HK-2 (cell line): ENCODE data around the gene TM4SF20.

Experiments used
- DNase-seq: peaks from one replicate; pipeline ENCODE4 v3.0.0-alpha.2; 2018; ENCODE audit not compliant: unreplicated experiment

Gene TM4SF20, protein sequence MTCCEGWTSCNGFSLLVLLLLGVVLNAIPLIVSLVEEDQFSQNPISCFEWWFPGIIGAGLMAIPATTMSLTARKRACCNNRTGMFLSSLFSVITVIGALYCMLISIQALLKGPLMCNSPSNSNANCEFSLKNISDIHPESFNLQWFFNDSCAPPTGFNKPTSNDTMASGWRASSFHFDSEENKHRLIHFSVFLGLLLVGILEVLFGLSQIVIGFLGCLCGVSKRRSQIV

DNA sequence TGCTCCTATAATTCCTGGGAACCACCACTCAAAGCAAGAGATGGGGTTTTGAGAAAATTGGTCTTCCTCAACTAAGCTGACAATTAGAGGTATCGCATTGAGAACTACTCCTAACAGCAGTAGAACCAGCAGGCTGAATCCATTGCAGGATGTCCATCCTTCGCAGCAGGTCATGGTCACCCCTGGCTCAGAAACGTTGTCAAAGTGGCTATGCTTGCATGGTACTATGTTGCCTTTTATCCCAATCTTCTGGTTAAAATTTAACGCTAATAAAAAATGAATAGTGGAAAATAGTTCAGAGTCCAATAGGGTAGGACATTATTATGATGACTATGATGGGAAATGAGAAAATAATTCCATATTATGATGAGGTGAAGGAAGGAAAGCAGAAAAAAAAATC, at the start of gene TM4SF20:
Gene TM4SF20 (minus strand): TSS at position 212 of the 400 bp plus-strand sequence. CDS start 38 bp downstream, at position 174.
- no peak for DNase-seq

DNA sequence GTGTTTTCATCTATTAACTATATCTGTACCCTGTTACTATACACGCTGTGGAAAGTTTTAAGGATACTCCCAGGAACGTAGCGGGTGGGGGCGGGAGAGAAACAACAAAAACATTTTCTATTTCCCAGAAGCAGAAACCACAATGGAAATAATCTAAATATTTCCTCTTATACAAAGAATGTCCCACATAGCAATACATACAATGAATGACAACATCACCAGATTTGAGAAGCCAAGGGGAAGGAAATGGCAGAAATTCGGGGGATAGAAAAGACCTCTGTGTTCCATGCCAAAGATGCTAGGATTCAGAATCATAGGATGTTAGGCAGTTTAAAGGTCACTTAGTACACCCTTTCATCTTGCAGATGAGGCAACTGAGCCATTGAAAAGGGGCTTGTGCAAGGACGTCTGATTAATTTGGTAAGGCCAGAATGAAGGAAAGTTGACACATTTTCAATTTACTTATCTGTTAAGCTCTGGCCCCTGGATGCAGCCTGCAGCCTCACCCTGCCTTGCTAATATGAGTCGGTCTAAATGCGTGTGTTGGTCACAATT, 49.7 kb upstream of the TM4SF20 start:
- DNase-seq = no peak

- no peak for DNase-seq
Observed at GRCh38 chr2:227423656-227424499, 44.8 kb upstream of the TM4SF20 start.

DNA sequence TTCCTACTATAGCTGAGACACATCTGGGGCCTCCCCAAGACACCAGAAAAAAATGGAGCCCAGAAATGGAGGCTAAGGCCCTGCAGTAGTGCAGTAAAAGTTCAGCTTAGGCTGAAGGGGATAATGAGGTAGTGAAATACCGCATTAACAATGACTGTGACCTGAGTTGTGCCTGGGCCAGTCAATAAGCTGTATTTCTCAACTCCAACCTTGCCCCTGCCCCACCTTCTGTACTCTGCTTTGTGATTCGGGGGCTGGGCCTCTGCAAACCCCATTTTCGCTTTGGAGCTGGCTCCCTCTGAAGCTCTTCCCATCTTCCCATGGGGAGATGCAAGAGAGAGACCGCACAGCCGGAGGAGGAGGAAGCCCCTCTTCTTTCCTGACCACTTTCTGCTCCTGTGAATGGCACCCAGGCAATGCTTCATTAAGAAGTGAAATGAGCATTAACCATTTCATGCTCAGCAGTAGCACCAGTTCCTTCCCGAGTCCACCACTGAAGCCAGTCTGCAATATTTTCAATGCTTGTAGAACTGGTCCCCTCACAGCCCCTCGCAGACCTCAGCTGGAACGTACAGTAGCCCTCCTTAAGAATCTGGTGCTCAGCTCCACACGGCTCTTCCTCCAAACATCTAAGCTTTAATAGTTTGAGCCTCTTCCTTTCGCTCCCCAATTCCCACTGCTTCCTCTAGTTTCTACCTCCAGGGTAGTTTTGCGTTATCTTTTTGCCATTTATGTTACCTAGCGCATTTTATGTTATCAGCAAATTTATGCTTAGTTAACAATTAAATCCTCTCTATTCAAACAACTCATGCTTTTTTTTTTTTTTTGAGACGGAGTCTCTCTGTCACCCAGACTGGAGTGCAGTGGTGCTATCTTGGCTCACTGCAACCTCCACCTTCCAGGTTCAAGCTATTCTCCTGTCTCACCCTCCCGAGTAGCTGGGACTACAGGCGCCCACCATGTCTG, 41.3 kb upstream of the TM4SF20 start:
- DNase-seq = no peak

DNA sequence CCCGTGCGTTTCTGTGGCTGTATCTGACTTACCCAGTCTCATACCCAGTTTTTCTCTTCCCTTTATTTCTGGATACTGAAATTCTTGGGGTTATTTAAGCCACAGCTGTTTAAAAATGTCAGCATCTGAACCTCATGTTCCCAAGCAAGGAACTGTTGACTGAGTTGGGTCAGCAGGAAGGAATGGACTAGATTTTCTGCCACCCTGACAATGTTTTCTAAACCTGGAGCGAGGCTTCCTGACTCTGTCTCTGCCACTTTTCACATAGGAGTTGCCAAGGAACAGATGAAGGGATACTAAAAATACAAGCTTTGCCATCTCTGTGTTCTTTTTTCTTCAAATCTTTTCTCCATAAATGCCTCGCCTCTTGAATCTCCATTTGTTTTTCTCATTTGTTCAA, 37.6 kb upstream of the TM4SF20 start:
- no peak for DNase-seq

DNA sequence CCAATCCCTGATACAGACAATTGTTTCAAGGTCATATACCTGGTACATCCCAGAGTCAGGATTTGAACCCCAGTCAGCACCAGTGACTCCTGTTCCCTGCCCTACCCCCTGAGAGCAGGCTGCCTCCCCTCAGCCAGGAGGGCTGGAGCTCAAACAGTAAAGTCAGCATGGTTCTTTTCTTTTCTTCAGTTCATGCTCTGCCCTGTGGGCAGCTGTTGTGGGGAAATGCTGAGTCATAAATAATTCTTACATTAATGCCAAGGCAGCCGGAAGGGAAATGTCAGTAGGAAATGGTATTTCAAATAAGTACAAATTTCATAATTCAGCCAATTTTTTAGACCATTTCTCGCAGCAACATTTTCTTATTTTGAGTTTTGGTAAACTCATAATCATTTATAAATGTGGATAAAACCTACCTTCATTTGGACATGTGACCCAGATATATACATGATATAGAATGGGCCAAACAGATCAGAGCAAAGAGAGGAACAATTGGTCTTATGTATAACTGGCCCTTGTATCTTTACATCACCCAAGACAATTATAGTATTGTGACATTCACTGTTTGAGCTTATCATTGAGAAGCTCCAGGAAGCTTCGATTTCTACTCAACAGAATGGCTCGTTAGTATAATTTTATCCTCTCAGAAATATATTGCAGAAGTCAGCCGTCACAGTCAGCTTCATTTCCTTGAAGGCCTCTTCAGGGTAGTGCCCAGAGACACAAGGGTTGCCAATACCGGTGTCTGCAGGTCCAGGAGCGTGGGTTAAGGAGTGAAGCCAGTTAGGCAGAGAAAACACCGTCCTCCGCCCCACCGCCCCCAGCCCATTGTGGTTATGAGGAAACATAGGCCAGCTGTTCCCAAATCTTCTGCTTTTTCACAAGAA, 36.7 kb upstream of the TM4SF20 start:
- DNase-seq = peak; percentile 20

GRCh38 chr2:227414846-227415245, 35.7 kb upstream of the TM4SF20 start:
- DNase-seq = no peak

DNA sequence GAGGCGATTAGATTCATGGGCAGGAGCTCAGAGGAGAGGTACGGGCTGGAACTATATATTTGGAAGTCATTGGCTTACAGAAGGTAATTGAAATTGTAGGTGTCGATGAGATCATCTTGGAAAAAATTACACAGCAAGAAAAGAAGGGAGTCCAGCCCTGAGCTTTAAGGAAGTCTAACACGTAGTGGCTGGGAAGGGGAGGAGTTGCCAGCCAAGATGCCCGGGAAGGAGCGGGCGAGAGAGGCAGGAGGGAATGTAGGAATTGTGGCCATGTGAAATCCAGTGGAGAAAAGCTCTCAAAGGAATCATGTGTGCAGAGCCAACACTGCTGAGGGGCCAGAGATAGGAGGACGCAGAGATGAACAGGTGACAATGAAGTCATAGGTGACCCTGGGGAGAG, 34.3 kb upstream of the TM4SF20 start:
- no peak for DNase-seq

GRCh38 chr2:227412877-227413276, 33.8 kb upstream of the TM4SF20 start:
- no peak for DNase-seq

GRCh38 chr2:227411990-227412350, 32.9 kb upstream of the TM4SF20 start:
- no peak for DNase-seq

GRCh38 chr2:227411320-227411989, 32.3 kb upstream of the TM4SF20 start:
- peak; percentile 29 for DNase-seq

GRCh38 chr2:227410191-227410590, 31.1 kb upstream of the TM4SF20 start:
- DNase-seq = no peak

DNA sequence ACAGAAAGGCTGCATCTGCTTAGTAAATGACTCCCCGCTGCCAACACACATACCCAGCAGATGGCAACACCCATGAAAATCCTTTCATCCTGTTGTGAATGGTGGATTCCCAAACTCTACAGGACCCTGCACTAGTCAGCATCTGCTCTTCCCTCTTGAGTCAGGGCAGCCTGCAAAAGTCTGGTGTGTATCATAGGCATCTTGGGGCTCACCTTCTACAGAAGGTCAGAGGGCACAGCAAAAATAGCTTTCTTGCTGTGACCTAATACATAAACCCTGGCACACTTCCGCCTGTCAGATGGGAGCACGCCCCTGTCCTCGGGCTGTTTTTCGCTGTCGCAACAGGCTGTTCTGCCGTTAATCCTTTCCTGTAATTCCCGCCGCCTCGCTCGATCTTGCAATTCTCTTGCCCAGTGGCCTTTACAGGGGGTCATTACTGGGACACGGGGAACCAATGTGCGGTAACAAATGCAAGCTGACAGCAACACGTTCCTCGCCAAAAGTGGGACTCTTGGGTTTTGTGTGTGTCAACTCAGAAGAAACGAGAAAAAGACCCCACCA, 28.6 kb upstream of the TM4SF20 start:
- no peak for DNase-seq

- peak; percentile 67 for DNase-seq
Observed at GRCh38 chr2:227406177-227407031, 27.3 kb upstream of the TM4SF20 start.

GRCh38 chr2:227404585-227405271, 25.6 kb upstream of the TM4SF20 start:
- DNase-seq = no peak

GRCh38 chr2:227402959-227403358, 23.9 kb upstream of the TM4SF20 start:
- DNase-seq = no peak

- no peak for DNase-seq
Observed at GRCh38 chr2:227402321-227402720, 23.2 kb upstream of the TM4SF20 start.

GRCh38 chr2:227401550-227401949, 22.4 kb upstream of the TM4SF20 start:
- DNase-seq = no peak
